Lower lobe of right lung (tissue), 2 donors: Measurements from ENCODE around the gene DDIT3. TPM values are rescaled to one million over a fixed set of nuclear protein-coding genes. Genes with fewer than 3 reads are reported as not detected.

Experiments
- ATAC-seq, 2 donors: fragments of 200-7000 bp; cut with Tn5 transposase; one replicate each; pipeline ENCODE4 v1.9.1; 2020 to 2022; ENCODE audit warnings: mild to moderate bottlenecking in 2 of 2, moderate library complexity in 2 of 2
- DNase-seq: peaks from one replicate; pipeline ENCODE4 v3.0.0-alpha.2; 2020
- H3K27ac ChIP-seq: fragments of 200-600 bp; one replicate; pipeline ENCODE4 v1.8.0; 2022
- H3K27me3 ChIP-seq: fragments of 200-600 bp; one replicate; pipeline ENCODE4 v1.8.0; 2022; ENCODE audit warnings: low read depth
- H3K36me3 ChIP-seq: fragments of 200-600 bp; one replicate; pipeline ENCODE4 v1.8.0; 2022; ENCODE audit warnings: mild to moderate bottlenecking
- H3K4me1 ChIP-seq: fragments of 200-600 bp; one replicate; pipeline ENCODE4 v1.8.0; 2022
- H3K4me3 ChIP-seq: fragments of 200-600 bp; one replicate; pipeline ENCODE4 v1.8.0; 2022; ENCODE audit warnings: mild to moderate bottlenecking
- H3K9me3 ChIP-seq: fragments of 200-600 bp; one replicate; pipeline ENCODE4 v1.8.0; 2022
- CTCF ChIP-seq: fragments of 200-600 bp; IDR thresholded peaks from one replicate; pipeline ENCODE4 v1.8.0; 2022; ENCODE audit warnings: antibody characterized with exemption, mild to moderate bottlenecking
- intact Hi-C: fragments of 100-400 bp; cut with DNase I; formaldehyde crosslinking; loops from one replicate; pipeline ENCODE4 v1.11.0; 2022
- total RNA-seq: library from RNA; stranded (reverse); fragmentation: NEBNext Ultra II Directional; extraction: Animal tissue kit (Norgen Biotek cat#: 25700); gene quantifications from one replicate; pipeline ENCODE4 v1.2.1, GENCODE V29; 2021
- donor health status: DM: no; HTN: yes; CAD: no; lungs with severe emphysema.

DDIT3 gene
- total RNA-seq, 1 donor from 2014 or later = 26.1 TPM

DNA sequence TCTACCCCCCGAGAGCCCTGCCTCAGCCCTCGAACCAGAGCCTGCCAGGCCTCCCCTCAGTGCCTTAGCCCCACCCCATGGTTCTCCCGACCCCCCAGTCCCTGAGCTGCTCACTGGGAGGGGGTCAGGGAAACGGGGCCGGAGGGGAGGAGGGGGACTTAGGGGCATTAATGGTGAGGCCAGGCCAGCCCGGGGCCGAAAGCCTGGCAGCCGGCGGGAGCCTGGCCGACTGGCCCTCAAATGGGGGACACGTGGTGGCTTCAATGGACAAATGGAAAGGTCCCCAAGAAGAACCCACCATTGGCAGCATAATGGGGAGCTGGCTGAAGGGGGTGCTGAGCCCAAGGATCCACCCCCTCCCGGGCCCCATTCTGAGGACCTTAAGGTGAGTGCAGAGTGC lies 7.9 kb upstream of the DDIT3 start:
- H3K36me3 ChIP-seq = peaks cover 92% of the 10 kb centered on the region

GRCh38 chr12:57527184-57527583 lies 6.9 kb upstream of the DDIT3 start:
- no peak for ATAC-seq
- Histone ChIP-seq H3K27ac (no peak overlapping the region), H3K4me3 (no peak overlapping the region), H3K9me3 (no peaks in the 10 kb centered on the region), H3K36me3 (peaks cover 82% of the 10 kb centered on the region), H3K4me1 (peaks cover 22% of the 10 kb centered on the region), H3K27me3 (no peaks in the 10 kb centered on the region)
- intact Hi-C loops = no loop called here
- no peak for TF ChIP-seq CTCF
- no peak for DNase-seq

More for the DNA sequence above, 7.9 kb upstream of the DDIT3 start:
- no peaks in the 10 kb centered on the region for H3K9me3 ChIP-seq
- intact Hi-C loops = no loop called here
- peaks cover 22% of the 10 kb centered on the region for H3K4me1 ChIP-seq
- DNase-seq (no peak), ATAC-seq (no peak)
- TF ChIP-seq CTCF = no peak
- H3K27me3 ChIP-seq = no peaks in the 10 kb centered on the region
- no peak overlapping the region for H3K27ac ChIP-seq
- H3K4me3 ChIP-seq = no peak overlapping the region

GRCh38 chr12:57526477-57527126 lies 6.3 kb upstream of the DDIT3 start:
- no peak overlapping the region for H3K4me3 ChIP-seq
- ATAC-seq = no peak
- no peak for DNase-seq
- TF ChIP-seq CTCF = no peak
- H3K27me3 ChIP-seq = no peaks in the 10 kb centered on the region
- H3K36me3 ChIP-seq = peaks cover 76% of the 10 kb centered on the region
- H3K9me3 ChIP-seq = no peaks in the 10 kb centered on the region
- no peak overlapping the region for H3K27ac ChIP-seq
- intact Hi-C loops = no loop called here
- H3K4me1 ChIP-seq = peaks cover 27% of the 10 kb centered on the region

GRCh38 chr12:57525615-57526383 lies 5.5 kb upstream of the DDIT3 start:
- TF ChIP-seq CTCF = no peak
- intact Hi-C loops = no loop called here
- no peaks in the 10 kb centered on the region for H3K27me3 ChIP-seq
- H3K4me1 ChIP-seq = peaks cover 35% of the 10 kb centered on the region
- H3K27ac ChIP-seq = no peak overlapping the region
- H3K4me3 ChIP-seq = no peak overlapping the region
- H3K9me3 ChIP-seq = no peaks in the 10 kb centered on the region
- ATAC-seq (no peak), DNase-seq (no peak)
- H3K36me3 ChIP-seq = peaks cover 68% of the 10 kb centered on the region

GRCh38 chr12:57524814-57525614 lies 4.7 kb upstream of the DDIT3 start:
- H3K27me3 ChIP-seq = no peaks in the 10 kb centered on the region
- H3K4me1 ChIP-seq = peaks cover 35% of the 10 kb centered on the region
- no peak for TF ChIP-seq CTCF
- peaks cover 60% of the 10 kb centered on the region for H3K36me3 ChIP-seq
- intact Hi-C loops = no loop called here
- H3K27ac ChIP-seq = no peak overlapping the region
- H3K9me3 ChIP-seq = no peaks in the 10 kb centered on the region
- no peak for DNase-seq
- ATAC-seq = no peak
- H3K4me3 ChIP-seq = no peak overlapping the region
